B cell (primary cell): ENCODE data around the gene NEO1. TPM values are rescaled to one million over a fixed set of nuclear protein-coding genes. Genes with fewer than 3 reads are reported as not detected.
A peak's percentile ranks its signal among the peaks of the same experiment; 100 is the strongest.

Source experiments
- ATAC-seq: fragments of 200-7000 bp; cut with Tn5 transposase; one replicate; pipeline ENCODE4 v1.10.0; 2021; ENCODE audit warnings: low read depth, mild to moderate bottlenecking, moderate number of reproducible peaks, moderate library complexity
- CTCF ChIA-PET: fragments of 350-600 bp; sonication (Branson Sonifier 250); formaldehyde crosslinking; loops from one replicate; lab custom pipeline; 2021; ENCODE audit warnings: antibody characterized with exemption, inconsistent platforms; lab: Charles Lee
- POLR2A ChIA-PET: fragments of 350-600 bp; sonication (Branson Sonifier 250); formaldehyde crosslinking; loops from one replicate; lab custom pipeline; 2021; ENCODE audit warnings: antibody characterized with exemption; lab: Charles Lee
- DNase-seq: peaks from one replicate; pipeline ENCODE4 v3.0.0; 2013
- H2AFZ ChIP-seq: 2 replicates; pipeline ENCODE4 v1.6.1; 2012; ENCODE audit warnings: mild to moderate bottlenecking, low read depth, low read length; ENCODE audit not compliant: insufficient read depth, poor library complexity, severe bottlenecking
- H3K27ac ChIP-seq, 2 donors: 1 replicate in 1 of 2; 2 replicates in 1 of 2; pipeline ENCODE4 v1.5.1; 2012 to 2013; ENCODE audit warnings: low read length in 2 of 2, mild to moderate bottlenecking in 2 of 2, moderate library complexity in 1 of 2
- H3K27me3 ChIP-seq, 4 experiments: fragments of 200-600 bp in 1 of 4; sonication (generic) in 1 of 4; replicated peaks in 1 of 4; 1 replicate in 2 of 4; 2 replicates in 2 of 4; pipeline versions ENCODE4 v1.6.1 to v1.7.0; 2013 to 2016; ENCODE audit warnings: low read length in 3 of 4, mild to moderate bottlenecking in 2 of 4, mixed read lengths in 1 of 4, moderate library complexity in 1 of 4; ENCODE audit not compliant: insufficient read depth in 4 of 4, control insufficient read depth in 3 of 4; ENCODE audit errors: control extremely low read depth in 1 of 4
- H3K36me3 ChIP-seq, 2 experiments: replicated peaks in 1 of 2; 1 replicate in 1 of 2; 2 replicates in 1 of 2; pipeline versions ENCODE4 v1.6.1 to v1.7.1; 2013; ENCODE audit warnings: low read length in 1 of 2; ENCODE audit not compliant: insufficient read depth in 2 of 2, control insufficient read depth in 1 of 2; ENCODE audit errors: control extremely low read depth in 1 of 2, extremely low read depth in 1 of 2
- H3K4me1 ChIP-seq, 2 donors: fragments of 200-600 bp in 1 of 2; sonication (generic) in 1 of 2; 1 replicate in 1 of 2; 2 replicates in 1 of 2; pipeline versions ENCODE4 v1.5.1 to v1.6.1; 2013 to 2017; ENCODE audit warnings: low read length in 2 of 2; ENCODE audit not compliant: control insufficient read depth in 2 of 2, insufficient read depth in 2 of 2
- H3K4me2 ChIP-seq: replicated peaks from 2 replicates; pipeline ENCODE3; 2012; ENCODE audit warnings: mild to moderate bottlenecking, low read depth, low read length; ENCODE audit not compliant: poor library complexity, severe bottlenecking
- H3K4me3 ChIP-seq, 5 experiments: fragments of 200-600 bp in 1 of 5; sonication (generic) in 1 of 5; 1 replicate in 3 of 5; 2 replicates in 2 of 5; pipeline versions ENCODE4 v1.5.1 to v1.7.0; 2011 to 2016; ENCODE audit warnings: low read length in 4 of 5, mild to moderate bottlenecking in 4 of 5, low read depth in 2 of 5, control low read depth in 1 of 5, moderate library complexity in 1 of 5; ENCODE audit not compliant: insufficient read depth in 1 of 5; ENCODE audit errors: control extremely low read depth in 1 of 5, extremely low read depth in 1 of 5
- H3K79me2 ChIP-seq: fragments of 200-600 bp; sonication (generic); one replicate; pipeline ENCODE4 v1.6.0; 2016; ENCODE audit warnings: low read length; ENCODE audit not compliant: control insufficient read depth, insufficient read depth
- H3K9ac ChIP-seq: fragments of 200-600 bp; sonication (generic); 2 replicates; pipeline ENCODE4 v1.6.1; 2017; ENCODE audit warnings: mild to moderate bottlenecking, low read length, moderate library complexity
- H3K9me3 ChIP-seq, 3 donors: one replicate each; pipeline versions ENCODE4 v1.6.1 to v1.7.1; 2013; ENCODE audit warnings: low read length in 2 of 3; ENCODE audit not compliant: control insufficient read depth in 2 of 3, insufficient read depth in 1 of 3; ENCODE audit errors: control extremely low read depth in 1 of 3
- H4K20me1 ChIP-seq: 2 replicates; pipeline ENCODE4 v1.6.0; 2012; ENCODE audit warnings: mild to moderate bottlenecking, low read length; ENCODE audit not compliant: insufficient read depth, control insufficient read depth, poor library complexity, severe bottlenecking
- H3K27ac Mint-ChIP-seq: one replicate; pipeline ENCODE4 v1.8.0; 2021; ENCODE audit warnings: mixed read lengths
- H3K27me3 Mint-ChIP-seq: one replicate; pipeline ENCODE4 v1.8.0; 2021; ENCODE audit warnings: mixed read lengths
- H3K4me1 Mint-ChIP-seq: one replicate; pipeline ENCODE4 v1.8.0; 2021; ENCODE audit warnings: mixed read lengths
- H3K4me3 Mint-ChIP-seq: one replicate; pipeline ENCODE4 v1.8.0; 2021; ENCODE audit warnings: mixed read lengths
- H3K9me3 Mint-ChIP-seq: one replicate; pipeline ENCODE4 v1.8.0; 2022; ENCODE audit warnings: mixed read lengths; ENCODE audit not compliant: insufficient read depth
- EZH2 ChIP-seq: IDR thresholded peaks from 2 replicates; pipeline ENCODE4 v1.6.1; 2012; ENCODE audit warnings: borderline replicate concordance, low read depth, mild to moderate bottlenecking, moderate library complexity, low read length; ENCODE audit not compliant: insufficient read depth, poor library complexity, severe bottlenecking
- WGBS: methylation state at CpG from one replicate; pipeline ENCODE4 v1.1.5; 2013; ENCODE audit warnings: missing lambda C conversion rate; ENCODE audit not compliant: insufficient coverage; 5-methylcytosine and 5-hydroxymethylcytosine counted together
- intact Hi-C: fragments of 100-400 bp; cut with micrococcal nuclease; formaldehyde crosslinking; loops from one replicate; pipeline ENCODE4 v1.10.0; 2022
- polyA plus RNA-seq: library from polyadenylated mRNA; depleted of rRNA; stranded (reverse); fragments of >200 nt; gene quantifications from 2 replicates; pipeline ENCODE4 v1.2.3, GENCODE V29; 2012
- total RNA-seq, 2 donors: library from RNA; stranded (reverse); fragments of 120-200 nt in 1 of 2; gene quantifications; 1 replicate in 1 of 2; 2 replicates in 1 of 2; pipeline versions ENCODE4 v1.2.3 to v1.2.4, GENCODE V29; 2013 to 2022
- TF ChIP-seq, protein P1 (sequence below): fragments of 200-600 bp; IDR thresholded peaks from one replicate; pipeline ENCODE4 v1.8.0; 2022; ENCODE audit warnings: antibody characterized with exemption, mild to moderate bottlenecking

NEO1 gene
- total and polyA plus RNA-seq, 2 donors (not counting 1 experiment from before 2014, with no cell fraction given): 1.3 to 3.9 TPM

DNA sequence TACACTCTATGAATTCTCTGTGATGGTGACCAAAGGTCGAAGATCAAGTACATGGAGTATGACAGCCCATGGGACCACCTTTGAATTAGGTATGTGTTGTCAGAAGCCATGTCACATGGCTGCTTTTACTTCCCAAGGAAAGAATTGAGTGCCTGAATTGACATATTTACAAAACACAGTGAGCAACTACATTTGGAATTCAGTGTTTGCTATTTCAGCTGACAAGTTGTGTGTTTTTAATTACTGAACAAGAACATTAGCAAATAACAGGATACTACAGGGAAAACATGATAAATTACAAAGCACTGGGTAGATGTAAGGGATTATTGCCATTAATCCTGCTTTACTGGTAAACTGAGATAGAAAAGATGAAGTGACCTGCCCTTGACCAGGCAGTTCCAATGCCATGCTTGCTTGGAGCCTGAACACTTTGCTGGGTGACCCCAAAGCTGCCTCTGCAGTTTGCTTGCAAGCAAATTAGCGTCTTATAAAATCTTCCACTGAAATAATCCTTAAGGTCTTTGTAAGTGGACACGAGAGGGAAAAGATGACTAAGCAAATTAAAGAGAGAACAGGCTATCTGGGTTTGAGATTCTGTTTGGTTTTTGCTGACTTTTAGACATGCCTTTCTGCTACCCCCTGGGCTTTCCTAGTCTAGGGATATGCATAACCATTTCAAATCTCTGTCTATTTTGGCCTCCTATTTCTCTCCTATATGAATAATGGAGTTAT, 218.3 kb downstream of the NEO1 start:
- Mint-ChIP-seq H3K4me1 (peaks cover 3% of the 10 kb centered on the region), H3K27me3 (peaks cover 10% of the 10 kb centered on the region), H3K27ac (no peak overlapping the region), H3K9me3 (no peaks in the 10 kb centered on the region), H3K4me3 (no peak overlapping the region)
- Histone ChIP-seq H3K9ac (no peak overlapping the region), H3K9me3 (no peaks in the 10 kb centered on the region), H3K4me3 (no peak overlapping the region), H3K36me3 (no peaks in the 10 kb centered on the region), H3K4me1 (peaks cover 0 to 3% of the 10 kb centered on the region in 2 donors), H2AFZ (no peak overlapping the region), H3K79me2 (no peaks in the 10 kb centered on the region), H3K27me3 (no peaks in the 10 kb centered on the region), H3K27ac (no peak overlapping the region), H4K20me1 (no peaks in the 10 kb centered on the region), H3K4me2 (no peak overlapping the region)
- WGBS: 83% methylated on average over 2 of the region's 3 CpGs
- TF ChIP-seq EZH2: no peak
- intact Hi-C loops: no loop called here
- ChIA-PET POLR2A (no interaction called here), CTCF (interaction anchor here (1.2 kb wide), 1 partner anchor 12 kb away, joined by 4 read pairs; no protein-coding TSS in a partner anchor)
- DNase-seq (no peak), ATAC-seq (no peak)

- Histone ChIP-seq H3K4me2 (no peak overlapping the region), H3K36me3 (no peaks in the 10 kb centered on the region), H3K79me2 (no peaks in the 10 kb centered on the region), H3K9ac (no peak overlapping the region), H3K4me1 (peaks cover 0 to 3% of the 10 kb centered on the region in 2 donors), H3K4me3 (no peak overlapping the region), H3K27me3 (no peaks in the 10 kb centered on the region), H4K20me1 (no peaks in the 10 kb centered on the region), H2AFZ (peak overlapping the region; percentile 35), H3K27ac (no peak overlapping the region), H3K9me3 (no peaks in the 10 kb centered on the region)
- Mint-ChIP-seq H3K27me3 (peaks cover 10% of the 10 kb centered on the region), H3K4me3 (no peak overlapping the region), H3K27ac (no peak overlapping the region), H3K4me1 (peaks cover 3% of the 10 kb centered on the region), H3K9me3 (no peaks in the 10 kb centered on the region)
- CTCF ChIA-PET: interaction anchor here (0.9 to 7.8 kb wide), 13 partner anchors 9 to 675 kb away, joined by 3 to 57 read pairs (median 4); no protein-coding TSS in a partner anchor
- DNase-seq: peak; percentile 53
- intact Hi-C loops: loop anchor here (1.0 to 2.0 kb wide), 2 partner anchors 32 to 477 kb away; no protein-coding TSS in a partner anchor
- TF ChIP-seq, protein P1, sequence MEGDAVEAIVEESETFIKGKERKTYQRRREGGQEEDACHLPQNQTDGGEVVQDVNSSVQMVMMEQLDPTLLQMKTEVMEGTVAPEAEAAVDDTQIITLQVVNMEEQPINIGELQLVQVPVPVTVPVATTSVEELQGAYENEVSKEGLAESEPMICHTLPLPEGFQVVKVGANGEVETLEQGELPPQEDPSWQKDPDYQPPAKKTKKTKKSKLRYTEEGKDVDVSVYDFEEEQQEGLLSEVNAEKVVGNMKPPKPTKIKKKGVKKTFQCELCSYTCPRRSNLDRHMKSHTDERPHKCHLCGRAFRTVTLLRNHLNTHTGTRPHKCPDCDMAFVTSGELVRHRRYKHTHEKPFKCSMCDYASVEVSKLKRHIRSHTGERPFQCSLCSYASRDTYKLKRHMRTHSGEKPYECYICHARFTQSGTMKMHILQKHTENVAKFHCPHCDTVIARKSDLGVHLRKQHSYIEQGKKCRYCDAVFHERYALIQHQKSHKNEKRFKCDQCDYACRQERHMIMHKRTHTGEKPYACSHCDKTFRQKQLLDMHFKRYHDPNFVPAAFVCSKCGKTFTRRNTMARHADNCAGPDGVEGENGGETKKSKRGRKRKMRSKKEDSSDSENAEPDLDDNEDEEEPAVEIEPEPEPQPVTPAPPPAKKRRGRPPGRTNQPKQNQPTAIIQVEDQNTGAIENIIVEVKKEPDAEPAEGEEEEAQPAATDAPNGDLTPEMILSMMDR: peak; percentile 87
- TF ChIP-seq EZH2: no peak
- peak; percentile 45 for ATAC-seq
- 13% methylated on average over 3 of the region's 5 CpGs for WGBS
- POLR2A ChIA-PET: no interaction called here
Observed at GRCh38 chr15:73273181-73274002, 221.1 kb downstream of the NEO1 start.
